ENCODE results near the gene CASKIN2. TPM values are rescaled to one million over a fixed set of nuclear protein-coding genes. Genes with fewer than 3 reads are reported as not detected.

CASKIN2 gene
- total RNA-seq, 1 experiment from 2014 or later = 40.0 TPM

GRCh38 chr17:75564195-75564594, 48.9 kb upstream of the CASKIN2 start:
- no peak for TF ChIP-seq TCF7L2 (IDR thresholded peaks at IDR 0.05; ENCODE audit: low read depth, low read length)
- no peak for TF ChIP-seq SIN3A (IDR thresholded peaks at IDR 0.05; ENCODE audit: borderline replicate concordance, insufficient read depth, low read depth, low read length)
- no peak for TF ChIP-seq CTCF (IDR thresholded peaks at IDR 0.05)
- TF ChIP-seq POLR2AphosphoS5 (IDR thresholded peaks at IDR 0.05; ENCODE audit: low read depth, low read length) = no peak
- TF ChIP-seq REST (IDR thresholded peaks at IDR 0.05; ENCODE audit: insufficient read depth in 1 of 2, low read depth in 2 of 2, low read length in 1 of 2) = no peak
- intact Hi-C loops (cut with micrococcal nuclease; ENCODE audit: unreplicated experiment) = no loop called here
- in situ Hi-C loops (cut with HindIII; ENCODE audit: low pct_unique_long_range_greater_than_20kb, low sequenced_read_pairs) = no loop called here
- peak overlapping the region; percentile 81 for H3K27ac ChIP-seq (ENCODE audit: low read length)
- ChIA-PET CTCF (interaction anchor here (0.6 to 0.7 kb wide), 2 partner anchors 65 to 141 kb away, joined by 4 to 17 read pairs; no protein-coding TSS in a partner anchor), POLR2A (no interaction called here)
- ATAC-seq (no peak), DNase-seq (ENCODE audit: low read depth, low spot score) (no peak)
- H3K4me1 ChIP-seq (ENCODE audit: control insufficient read depth, insufficient read depth, low read length) = peaks cover 57% of the 10 kb centered on the region
- H3K4me3 ChIP-seq (ENCODE audit: low read depth in 2 of 2, low read length in 2 of 2) = no peak overlapping the region
- no peaks in the 10 kb centered on the region for H3K9me3 ChIP-seq (ENCODE audit: control insufficient read depth, insufficient read depth, low read depth, low read length)
- H3K27me3 ChIP-seq (ENCODE audit: control insufficient read depth, insufficient read depth, low read length) = no peaks in the 10 kb centered on the region
- H3K36me3 ChIP-seq (ENCODE audit: control insufficient read depth, insufficient read depth, low read length) = no peaks in the 10 kb centered on the region
- BruUV-seq (replicated peaks) = no TSS peak

- Histone ChIP-seq H3K27ac (ENCODE audit: low read length) (peak overlapping the region; percentile 81), H3K36me3 (ENCODE audit: control insufficient read depth, insufficient read depth, low read length) (no peaks in the 10 kb centered on the region), H3K4me3 (ENCODE audit: low read depth in 2 of 2, low read length in 2 of 2) (no peak overlapping the region), H3K27me3 (ENCODE audit: control insufficient read depth, insufficient read depth, low read length) (no peaks in the 10 kb centered on the region), H3K4me1 (ENCODE audit: control insufficient read depth, insufficient read depth, low read length) (peaks cover 65% of the 10 kb centered on the region), H3K9me3 (ENCODE audit: control insufficient read depth, insufficient read depth, low read depth, low read length) (no peaks in the 10 kb centered on the region)
- CTCF ChIA-PET = no interaction called here
- BruUV-seq (replicated peaks) = no TSS peak
- ATAC-seq = no peak
- POLR2A ChIA-PET = no interaction called here
- intact Hi-C loops (cut with micrococcal nuclease; ENCODE audit: unreplicated experiment) (no loop called here), in situ Hi-C loops (cut with HindIII; ENCODE audit: low pct_unique_long_range_greater_than_20kb, low sequenced_read_pairs) (no loop called here)
- TF ChIP-seq TCF7L2 (IDR thresholded peaks at IDR 0.05; ENCODE audit: low read depth, low read length) (no peak), SIN3A (IDR thresholded peaks at IDR 0.05; ENCODE audit: borderline replicate concordance, insufficient read depth, low read depth, low read length) (no peak)
- DNase-seq (ENCODE audit: low read depth, low spot score) = no peak
Observed at GRCh38 chr17:75563063-75563758, 47.9 kb upstream of the CASKIN2 start.

GRCh38 chr17:75561927-75562603, 46.7 kb upstream of the CASKIN2 start:
- Histone ChIP-seq H3K36me3 (ENCODE audit: control insufficient read depth, insufficient read depth, low read length) (no peaks in the 10 kb centered on the region), H3K27me3 (ENCODE audit: control insufficient read depth, insufficient read depth, low read length) (no peaks in the 10 kb centered on the region), H3K4me3 (ENCODE audit: low read depth in 2 of 2, low read length in 2 of 2) (no peak overlapping the region), H3K27ac (ENCODE audit: low read length) (peak overlapping the region; percentile 81), H3K4me1 (ENCODE audit: control insufficient read depth, insufficient read depth, low read length) (peaks cover 76% of the 10 kb centered on the region), H3K9me3 (ENCODE audit: control insufficient read depth, insufficient read depth, low read depth, low read length) (no peaks in the 10 kb centered on the region)
- DNase-seq (ENCODE audit: low read depth, low spot score) (no peak), ATAC-seq (peak; percentile 50)
- ChIA-PET POLR2A (no interaction called here), CTCF (no interaction called here)
- intact Hi-C loops (cut with micrococcal nuclease; ENCODE audit: unreplicated experiment) (no loop called here), in situ Hi-C loops (cut with HindIII; ENCODE audit: low pct_unique_long_range_greater_than_20kb, low sequenced_read_pairs) (no loop called here)
- BruUV-seq (replicated peaks) = no TSS peak
- TF ChIP-seq CTCF (IDR thresholded peaks at IDR 0.05) (no peak), POLR2AphosphoS5 (IDR thresholded peaks at IDR 0.05; ENCODE audit: low read depth, low read length) (peak; percentile 77; the same call in 1 of the 2 replicates), REST (IDR thresholded peaks at IDR 0.05; ENCODE audit: insufficient read depth in 1 of 2, low read depth in 2 of 2, low read length in 1 of 2) (no peak)

Measured in Panc1 (cell line).